GM12891 (cell line): ENCODE measurements around the gene PDXK.

Experiments
- PAX5 ChIP-seq: IDR thresholded peaks from 2 replicates; pipeline ENCODE4 v1.6.1; 2011; ENCODE audit warnings: low read length, moderate library complexity, mild to moderate bottlenecking; ENCODE audit not compliant: insufficient read depth, severe bottlenecking
- POLR2A ChIP-seq: IDR thresholded peaks from 2 replicates; pipeline ENCODE4 v1.6.1; 2011; ENCODE audit warnings: low read depth, low read length, control low read depth
- POLR2AphosphoS5 ChIP-seq: IDR thresholded peaks from 2 replicates; pipeline ENCODE4 v1.6.1; 2011; ENCODE audit warnings: low read depth, low read length, control low read depth
- POU2F2 ChIP-seq: IDR thresholded peaks from 2 replicates; pipeline ENCODE4 v1.6.1; 2011; ENCODE audit warnings: low read depth, mild to moderate bottlenecking, control low read depth, low read length, moderate library complexity
- TAF1 ChIP-seq: IDR thresholded peaks from 2 replicates; pipeline ENCODE4 v1.6.1; 2011; ENCODE audit warnings: low read depth, low read length, control low read depth

DNA sequence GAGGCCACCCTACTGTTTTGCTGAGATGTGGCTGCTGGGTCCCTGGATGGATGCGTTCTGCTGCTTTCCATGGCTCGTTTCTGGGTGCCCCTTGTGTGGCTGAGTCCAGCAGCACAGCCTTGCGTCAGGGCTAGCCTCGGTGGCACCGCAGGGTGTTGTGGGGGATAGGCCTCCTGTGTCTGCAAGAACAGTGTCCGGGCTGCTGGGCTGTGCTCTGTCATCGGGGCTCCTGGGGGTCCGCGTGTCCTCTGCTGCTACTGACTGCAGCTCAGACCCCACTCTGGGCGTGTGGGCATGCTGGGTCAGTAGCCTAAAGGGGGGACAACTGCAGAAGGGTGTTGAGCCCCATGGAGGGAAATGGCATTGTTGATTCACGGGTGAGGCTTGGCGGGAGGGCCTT, 75.4 kb downstream of the PDXK start:
- no peak for TF ChIP-seq POLR2A
- TF ChIP-seq POU2F2 = no peak
- no peak for TF ChIP-seq POLR2AphosphoS5
- no peak for TF ChIP-seq TAF1
- no peak for TF ChIP-seq PAX5
